ENCODE data around the gene PTPRM.

The PTPRM gene

DNA sequence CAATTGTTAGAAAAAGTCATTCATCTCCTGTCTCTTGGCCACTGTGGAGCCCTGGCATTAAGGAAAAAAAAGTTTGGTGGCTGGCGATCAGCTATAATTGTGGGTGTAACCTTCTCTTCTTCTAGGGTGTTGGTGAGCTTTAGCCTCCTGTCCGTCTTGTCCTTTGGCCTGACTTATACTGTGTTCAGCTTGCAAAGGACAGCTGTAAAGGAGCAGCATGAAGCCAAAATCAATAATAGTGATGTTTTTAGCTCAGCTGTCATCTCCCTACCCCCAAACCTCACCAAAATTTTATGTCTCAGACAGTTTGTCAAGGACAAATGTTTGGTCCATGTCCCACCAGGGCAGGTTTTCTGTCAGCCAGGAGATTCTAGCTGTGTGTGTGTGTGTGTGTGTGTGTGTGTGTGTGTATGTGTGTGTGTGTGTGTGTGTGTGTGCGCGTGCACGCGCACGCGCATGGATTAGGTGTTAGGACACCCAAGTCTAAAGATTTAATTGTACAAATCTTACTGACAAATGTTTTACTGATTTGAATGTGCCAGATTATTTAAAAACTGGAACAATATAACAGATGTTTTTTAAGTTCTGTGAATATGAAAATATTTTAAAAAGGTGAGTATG, 109.2 kb downstream of the PTPRM start:
- DNase-seq, result no peak

DNA sequence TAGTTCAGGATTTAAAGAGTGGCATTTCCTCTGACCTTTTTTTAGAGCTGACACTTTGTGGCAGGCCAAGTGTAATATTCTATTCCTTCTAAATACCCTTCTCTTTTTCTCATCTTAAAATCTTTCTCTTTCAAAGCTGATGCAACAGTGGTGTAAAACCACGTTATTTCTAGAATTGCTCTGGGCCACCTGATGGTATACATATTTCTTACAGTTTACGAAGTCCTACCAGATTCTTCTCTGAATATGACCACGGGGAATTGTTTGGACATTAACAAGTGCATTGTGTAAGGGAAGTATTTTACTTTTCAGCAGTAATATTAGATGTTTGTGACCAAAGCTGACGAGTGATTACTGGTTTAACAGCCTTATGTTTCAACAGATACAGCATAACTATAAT, 109.9 kb downstream of the PTPRM start:
- DNase-seq, result no peak

DNA sequence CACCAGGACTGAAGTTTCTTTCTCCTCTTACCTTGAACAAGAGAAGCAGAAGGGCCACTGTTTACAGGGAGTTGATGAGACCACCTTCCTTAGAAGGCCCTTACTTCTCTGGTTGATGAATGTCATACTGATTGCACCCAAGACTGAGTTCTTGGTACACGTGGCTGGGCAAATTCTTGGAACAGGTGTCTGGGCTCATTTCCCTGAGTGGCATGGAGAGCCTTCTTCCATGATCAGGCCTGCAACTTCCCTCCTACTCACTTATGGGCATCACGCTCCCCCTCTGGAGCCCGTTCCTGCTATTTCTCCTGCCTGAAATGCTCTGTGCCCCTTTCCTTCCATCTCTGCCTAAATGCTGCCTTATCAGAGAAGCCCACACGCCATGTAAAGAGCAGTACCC, 110.3 kb downstream of the PTPRM start:
- DNase-seq, result no peak

DNA sequence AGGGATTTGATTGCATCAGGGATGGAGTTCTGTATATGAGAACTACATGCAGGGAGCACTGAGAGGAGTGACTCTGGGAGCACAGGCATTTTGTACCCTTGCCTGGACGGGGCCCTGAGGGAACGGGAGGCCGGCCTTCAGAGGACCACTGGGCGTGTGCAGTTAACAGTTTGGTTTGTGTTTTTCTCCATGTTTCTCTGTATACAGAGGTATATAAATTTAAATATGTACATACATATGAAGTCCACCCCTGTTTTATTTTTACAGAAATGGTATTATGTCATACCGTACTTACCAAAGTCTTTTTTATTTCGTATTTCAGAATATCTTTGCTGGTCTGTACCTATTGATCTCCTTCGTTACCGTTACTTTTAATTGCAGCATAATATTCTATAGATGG, 111.3 kb downstream of the PTPRM start:
- DNase-seq, result no peak

DNA sequence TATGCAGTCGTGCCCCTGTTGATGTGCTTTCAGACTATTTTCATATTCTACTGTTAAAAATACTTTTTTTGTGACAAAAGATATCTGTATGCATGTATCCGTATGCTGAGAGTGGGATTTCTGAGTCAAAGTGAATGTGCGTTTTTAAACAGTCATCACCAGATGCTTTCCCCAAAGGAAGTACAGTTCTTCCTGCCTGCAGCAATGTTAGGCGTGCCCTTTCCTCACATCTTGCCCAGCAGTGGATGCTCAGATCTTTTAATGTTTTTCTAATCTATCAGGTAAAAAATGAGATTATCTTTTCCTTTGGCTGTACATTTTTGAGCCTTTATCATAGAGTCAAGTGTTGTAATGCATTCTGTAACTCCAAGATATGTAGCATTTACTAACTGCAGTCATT, 111.7 kb downstream of the PTPRM start:
- no peak for DNase-seq

DNA sequence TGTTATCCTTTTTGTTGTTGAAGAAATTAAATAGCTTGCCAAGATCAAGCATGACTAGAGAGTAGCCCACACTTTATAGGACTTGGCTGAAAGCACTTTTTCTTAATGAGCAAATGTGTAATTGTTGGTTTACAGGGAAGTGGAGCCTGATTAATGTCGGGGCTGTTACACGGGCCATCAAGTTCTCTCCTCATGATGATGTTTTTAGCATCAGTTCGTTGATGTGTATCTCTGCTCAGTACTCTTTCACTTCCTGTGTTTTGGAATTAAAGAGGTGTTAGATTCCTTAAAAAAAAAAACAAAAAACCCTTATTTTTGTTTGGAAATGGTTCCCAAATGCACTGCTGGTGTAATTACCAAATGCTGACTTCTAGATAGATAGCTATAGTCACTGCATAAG, 114.2 kb downstream of the PTPRM start:
- no peak for DNase-seq

DNA sequence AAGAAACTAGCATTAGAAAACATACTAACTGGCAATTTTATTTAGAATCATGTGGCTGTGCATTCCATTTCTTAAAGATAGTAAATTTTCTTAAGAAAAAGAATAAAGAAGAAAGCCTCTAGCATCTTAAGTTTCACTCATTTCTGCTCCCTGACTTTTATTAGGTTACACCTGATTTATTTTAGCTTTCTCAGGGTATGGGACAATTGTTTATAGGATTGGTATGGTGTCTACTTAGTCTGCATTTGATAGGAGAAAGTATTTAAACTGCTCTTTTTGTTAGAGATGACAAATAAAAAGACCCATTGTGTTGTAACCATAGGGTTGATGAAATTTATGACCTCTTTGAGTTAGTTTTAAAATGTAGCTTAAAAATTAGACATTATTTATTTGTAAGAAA, 115.2 kb downstream of the PTPRM start:
- DNase-seq, result no peak

DNA sequence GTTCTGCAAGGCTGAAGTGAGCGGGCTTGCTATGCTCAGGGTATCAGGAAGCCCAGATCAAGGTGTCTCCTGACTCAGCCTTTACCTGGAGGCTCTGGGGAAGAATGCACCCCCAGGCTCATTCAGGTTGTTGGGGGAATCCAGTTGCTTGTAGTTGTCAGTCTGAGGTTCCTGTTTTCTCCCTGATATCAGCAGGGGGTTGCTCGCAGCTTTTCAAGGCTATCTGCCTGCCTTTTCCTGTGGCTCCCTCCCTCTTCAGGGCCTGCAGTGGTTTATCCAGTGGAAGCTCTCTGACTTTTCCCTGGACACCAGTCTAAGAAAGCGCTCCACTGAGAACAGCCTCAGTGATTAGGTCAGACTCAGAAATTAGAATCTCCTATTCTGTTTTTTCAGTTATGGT, 116.6 kb downstream of the PTPRM start:
- no peak for DNase-seq

DNA sequence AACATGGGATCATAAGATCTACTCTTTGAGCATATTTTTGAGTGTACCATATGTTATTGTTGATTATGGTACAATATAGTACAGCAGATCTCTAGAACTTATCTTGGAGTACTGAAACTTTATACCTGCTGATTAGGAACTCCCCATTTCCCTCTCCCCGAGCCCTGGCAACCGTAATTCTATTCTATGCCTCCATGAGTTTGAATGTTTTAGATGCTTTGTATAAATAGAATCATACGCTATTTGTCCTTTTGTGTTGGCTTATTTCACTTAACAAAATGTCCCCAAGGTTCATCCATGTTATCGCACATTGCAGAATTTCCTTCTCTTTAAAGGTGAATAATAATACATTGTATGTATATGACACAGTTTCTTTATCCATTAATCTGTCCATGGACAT, 117.2 kb downstream of the PTPRM start:
- no peak for DNase-seq

DNA sequence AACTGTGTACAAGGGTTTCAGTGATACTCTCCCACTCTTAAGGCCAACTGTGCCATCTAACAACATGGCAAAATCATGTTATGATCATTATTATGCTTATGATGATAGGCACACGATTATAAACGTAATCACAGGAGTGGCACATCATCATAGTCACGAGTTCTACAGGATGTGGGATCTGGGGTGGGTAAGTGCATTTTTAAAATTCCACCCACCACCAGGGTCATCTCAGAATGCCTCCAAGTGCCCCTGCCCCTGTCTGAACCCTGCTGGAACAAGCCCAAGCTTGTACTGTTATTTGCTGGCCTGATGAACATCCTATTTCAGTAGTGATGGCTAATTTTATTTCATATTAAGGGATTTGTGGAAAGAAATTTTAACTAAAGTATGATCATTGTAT, 117.8 kb downstream of the PTPRM start:
- no peak for DNase-seq

DNA sequence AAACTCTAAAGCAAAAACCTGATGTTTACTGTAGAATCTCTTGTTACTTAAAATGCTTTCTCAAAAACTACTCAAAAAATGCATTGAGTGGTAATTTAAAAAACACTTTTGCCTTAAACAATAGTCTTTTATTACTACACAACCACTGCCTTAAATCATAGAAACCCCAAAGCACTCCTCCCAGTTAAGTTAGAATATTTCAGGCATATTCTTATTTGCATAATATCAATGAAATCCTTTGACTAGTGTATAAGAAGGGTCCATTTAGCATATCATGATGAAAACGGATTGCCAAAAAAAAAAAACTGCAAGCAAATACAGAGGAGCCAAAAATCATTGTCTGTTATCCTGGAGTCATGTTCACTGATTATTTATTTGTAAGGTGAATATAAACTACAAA, 119.2 kb downstream of the PTPRM start:
- no peak for DNase-seq

DNA sequence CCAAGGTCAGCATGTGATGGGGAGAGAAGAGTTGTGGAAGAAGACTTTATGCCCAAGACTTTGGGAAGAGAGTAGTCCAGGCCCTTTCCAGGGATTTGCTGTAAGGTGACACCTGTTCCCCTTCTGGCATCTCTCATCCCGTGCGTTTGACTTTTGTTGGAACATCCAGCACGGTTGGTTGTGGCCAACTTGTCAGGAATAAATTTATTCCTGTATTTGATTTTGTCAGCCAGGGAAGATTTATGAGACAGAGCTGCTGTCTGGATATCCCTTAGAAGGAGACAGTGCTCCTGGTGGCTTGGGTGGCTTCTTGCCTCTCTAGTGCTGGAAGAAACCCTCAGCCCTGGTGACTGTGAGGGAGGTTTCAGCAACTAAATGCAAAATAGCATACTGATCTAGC, 121.5 kb downstream of the PTPRM start:
- no peak for DNase-seq

DNA sequence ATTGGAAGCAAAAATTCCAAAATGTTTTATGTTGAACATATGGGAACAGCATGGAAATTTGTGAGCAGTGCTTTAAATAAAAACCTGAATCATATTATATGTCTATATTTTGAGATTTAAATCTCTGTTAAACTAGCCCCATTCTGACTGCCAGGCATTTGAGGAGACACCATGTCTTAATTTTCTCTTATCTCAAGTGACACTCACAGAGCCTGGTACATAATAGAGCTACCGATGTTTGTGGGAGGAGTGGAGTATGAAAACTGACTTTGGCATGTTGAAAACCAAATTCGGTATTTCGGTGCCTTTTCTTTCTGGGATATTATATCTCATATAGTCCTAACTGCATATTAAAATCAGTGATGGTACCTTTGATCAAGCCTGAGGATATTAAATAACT, 124.1 kb downstream of the PTPRM start:
- no peak for DNase-seq

DNA sequence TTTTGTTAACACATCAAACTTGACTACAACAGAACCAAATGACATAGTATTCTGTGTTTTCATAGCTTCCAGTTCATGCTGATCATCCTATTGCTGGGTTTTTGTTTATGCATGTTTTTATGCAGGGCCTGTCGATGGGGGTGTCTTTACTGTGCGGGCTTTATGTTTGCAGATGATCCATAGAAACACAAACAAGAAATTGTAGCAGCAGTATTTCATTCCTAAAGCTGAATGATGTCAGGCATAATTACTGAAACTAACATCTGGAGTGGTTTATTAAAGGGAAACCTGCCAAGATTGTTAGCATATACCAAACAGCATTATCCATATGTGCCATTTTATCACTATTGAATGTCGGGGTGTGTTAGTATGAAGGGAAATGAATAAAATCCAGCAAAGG, 129.7 kb downstream of the PTPRM start:
- DNase-seq, result no peak

DNA sequence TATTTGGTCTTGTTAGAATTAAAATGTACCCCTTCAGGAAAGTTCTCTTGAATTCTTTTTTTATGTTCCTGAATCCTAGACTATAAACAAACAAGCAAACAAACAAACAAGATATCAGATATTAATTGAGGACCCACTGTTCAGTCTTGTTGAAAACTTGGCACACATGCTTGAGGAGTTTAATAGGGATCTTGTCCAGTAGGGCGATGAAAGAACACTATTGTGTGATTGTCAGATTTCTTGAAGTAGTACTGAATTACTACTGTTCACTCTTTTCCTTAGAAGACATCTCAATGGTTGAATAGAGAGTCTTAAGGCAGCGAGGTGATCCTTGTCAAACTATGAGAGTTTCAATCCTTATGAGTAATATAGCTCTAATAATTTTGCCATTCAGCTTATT, 130.2 kb downstream of the PTPRM start:
- DNase-seq, result no peak

DNA sequence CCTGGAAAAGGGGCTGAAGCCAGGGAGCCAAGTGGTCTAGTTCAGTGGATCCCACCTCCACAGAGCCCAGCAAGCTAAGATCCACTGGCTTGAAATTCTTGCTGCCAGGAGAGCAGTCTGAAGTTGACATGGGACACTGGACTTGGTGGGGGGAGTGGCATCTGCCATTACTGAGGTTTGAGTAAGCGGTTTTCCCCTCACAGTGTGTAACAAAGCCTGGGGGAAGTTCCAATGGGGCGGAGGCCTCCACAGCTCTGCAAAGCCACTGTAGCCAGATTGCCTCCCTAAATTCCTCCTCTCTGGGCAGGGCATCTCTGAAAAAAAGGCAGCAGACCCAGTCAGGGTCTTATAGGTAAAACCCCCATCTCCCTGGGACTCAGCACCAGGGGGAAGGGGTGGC, 144.4 kb downstream of the PTPRM start:
- DNase-seq, result no peak

DNA sequence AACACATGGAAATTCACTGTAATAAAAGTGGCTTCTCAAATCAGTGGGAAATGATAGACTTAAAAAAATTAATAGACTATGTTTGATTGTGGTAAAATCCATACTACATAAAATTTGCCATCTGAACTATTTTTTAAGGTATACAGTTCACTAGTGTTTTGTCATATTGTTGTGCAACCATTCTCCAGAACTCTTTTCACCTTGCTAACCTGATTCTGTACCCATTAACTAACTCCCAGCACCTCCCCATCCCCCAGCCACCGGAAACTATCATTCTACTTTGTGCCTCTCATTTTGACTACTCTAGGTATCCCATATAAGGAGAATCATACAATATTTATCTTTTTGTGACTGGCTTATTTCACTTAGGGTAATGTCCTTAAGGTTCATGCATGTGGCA, 153.3 kb downstream of the PTPRM start:
- DNase-seq, result no peak

DNA sequence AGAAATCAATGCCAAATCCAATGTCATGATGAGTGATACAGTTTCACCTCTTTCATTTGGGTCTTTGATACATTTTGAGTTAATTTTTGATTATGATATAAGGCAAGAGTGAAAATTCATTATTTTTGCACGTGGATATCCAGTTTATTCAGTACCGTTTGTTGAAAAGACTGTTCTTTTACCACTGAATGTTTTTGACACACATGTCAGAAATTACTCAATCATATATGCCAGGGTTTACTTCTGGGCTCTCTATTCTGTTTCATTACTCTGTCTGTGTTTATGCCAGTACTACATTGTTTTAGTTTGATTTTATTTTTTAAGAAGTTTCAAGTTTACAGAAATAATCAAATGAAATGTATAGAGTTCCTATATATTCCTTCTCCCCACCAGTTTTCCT, 154.4 kb downstream of the PTPRM start:
- DNase-seq, result no peak

DNA sequence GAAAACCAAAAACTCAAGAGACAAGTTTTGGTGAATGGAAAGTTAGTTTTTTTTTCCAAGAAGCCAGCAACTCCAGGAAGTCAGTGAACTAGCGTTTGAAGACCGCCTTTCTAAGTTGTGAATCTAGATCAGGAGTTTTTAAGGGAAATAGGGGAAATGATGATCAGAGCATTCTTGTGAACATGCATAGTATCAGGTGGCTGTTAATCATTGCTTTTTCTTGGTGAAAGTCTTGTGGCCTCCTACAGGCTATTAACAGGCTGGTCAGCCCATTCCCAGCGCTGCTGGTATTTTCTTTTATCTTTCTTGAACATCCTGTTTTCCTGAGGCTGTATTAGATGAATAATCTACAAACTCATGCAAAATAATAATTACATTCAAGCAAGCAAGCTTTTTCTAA, 155.8 kb downstream of the PTPRM start:
- no peak for DNase-seq

DNA sequence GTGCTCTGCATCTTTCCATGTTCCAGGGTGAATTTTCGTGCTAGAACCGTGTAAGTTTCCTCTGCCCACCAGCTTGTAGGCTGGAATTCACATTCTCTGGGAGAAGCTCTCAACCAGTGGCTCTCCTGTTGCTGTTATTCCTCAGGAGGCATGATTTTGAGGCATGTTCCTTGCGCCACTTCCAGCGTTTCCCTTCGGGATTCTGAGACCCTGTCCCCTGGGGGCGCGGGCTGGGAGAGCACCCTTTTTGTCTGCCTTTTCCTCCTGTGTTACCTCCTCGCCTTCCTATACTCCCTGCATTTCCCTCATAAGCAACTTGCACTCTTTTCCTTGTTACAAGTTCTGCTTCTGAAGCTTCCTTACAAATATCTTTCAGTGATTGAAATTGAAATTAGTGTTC, 156.4 kb downstream of the PTPRM start:
- DNase-seq, result no peak

DNA sequence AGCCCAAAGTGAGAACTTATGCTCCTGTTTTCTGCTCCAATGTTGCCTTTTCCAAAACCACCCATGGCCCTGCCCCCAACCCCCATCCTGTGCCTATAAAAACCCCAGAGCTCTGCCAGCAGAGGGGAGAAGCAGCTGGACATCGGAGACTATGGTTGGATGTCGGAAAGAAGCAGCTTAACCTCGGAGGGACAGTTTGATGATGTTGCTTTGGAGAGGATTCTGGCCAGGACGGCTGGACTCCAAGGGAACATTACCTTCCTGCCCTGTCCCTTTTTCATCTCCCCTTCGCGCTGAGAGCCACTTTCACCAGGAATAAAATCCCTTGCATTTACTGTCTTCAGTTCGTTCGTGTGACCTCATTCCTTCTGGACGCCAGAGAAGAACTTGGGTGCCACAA, 158.4 kb downstream of the PTPRM start:
- no peak for DNase-seq

DNA sequence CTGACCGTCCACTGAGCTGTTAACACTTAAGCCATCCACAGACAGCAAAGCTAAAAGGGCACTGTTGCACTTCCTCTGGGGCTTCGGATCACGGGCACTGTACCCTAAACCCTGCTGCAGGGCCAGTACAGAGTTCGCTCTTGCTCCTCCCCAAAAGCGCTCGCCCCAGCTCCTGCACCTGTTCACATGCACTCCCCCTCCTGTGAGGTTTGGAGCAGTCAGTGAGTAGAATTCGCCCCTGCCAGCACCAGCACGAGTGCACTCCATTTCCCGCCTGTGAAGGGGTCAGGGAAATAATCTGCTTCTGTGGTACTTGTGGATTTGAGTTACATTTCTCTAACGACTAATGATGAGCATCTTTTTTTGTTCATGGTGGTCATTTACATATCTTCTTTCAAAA, 158.8 kb downstream of the PTPRM start:
- no peak for DNase-seq

DNA sequence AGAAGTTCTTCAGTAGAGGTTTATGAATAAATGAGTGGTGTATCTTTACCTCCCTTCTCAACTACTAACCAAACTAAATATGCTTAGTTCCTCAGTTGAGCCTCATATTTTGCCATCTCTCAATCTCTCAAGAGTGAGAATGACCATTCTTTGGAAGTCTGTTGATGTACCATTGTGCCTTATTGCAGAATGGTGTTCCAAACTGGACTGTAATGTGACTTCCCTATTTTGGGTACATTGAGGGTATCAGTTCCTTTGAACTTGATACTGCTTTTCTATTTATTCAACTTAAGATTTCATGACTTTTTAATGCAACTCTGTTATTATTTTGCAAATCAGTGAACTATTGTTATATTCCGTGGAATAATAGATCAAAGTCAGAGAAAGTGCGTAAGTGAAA, 159.4 kb downstream of the PTPRM start:
- DNase-seq, result no peak

DNA sequence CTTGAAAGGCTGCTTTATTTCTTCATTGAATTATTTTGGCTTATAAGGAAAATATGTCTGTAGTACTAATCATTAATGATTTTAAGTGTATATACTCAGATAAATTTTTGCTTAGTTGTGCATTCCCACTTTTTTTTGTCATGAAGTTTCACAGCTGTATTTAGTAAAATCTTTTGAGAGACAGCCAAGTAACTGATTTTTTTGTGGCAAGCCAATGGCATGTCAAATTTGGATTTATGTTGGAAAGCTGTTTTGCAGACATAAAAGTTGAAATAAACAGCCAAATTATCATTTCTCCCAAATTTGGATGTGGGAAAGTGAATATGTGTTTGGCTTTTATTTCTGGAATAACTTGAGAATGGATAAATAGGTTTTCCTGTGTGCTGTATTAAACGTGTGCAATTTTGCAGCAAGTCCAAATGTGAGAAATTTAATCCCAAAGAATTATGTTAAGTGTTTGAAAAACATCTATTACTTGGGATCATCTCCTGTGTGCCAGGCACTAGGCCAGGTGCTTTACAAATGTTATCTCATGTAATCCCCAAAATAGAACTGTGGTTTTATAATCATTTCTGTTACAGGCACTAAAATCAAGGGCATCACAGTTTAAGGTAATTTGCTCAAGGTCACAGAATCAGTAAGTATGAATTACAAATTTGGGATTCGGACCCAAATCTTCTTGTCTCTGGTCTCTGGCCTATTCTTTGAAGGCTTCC, 160.4 kb downstream of the PTPRM start:
- DNase-seq, result no peak

DNA sequence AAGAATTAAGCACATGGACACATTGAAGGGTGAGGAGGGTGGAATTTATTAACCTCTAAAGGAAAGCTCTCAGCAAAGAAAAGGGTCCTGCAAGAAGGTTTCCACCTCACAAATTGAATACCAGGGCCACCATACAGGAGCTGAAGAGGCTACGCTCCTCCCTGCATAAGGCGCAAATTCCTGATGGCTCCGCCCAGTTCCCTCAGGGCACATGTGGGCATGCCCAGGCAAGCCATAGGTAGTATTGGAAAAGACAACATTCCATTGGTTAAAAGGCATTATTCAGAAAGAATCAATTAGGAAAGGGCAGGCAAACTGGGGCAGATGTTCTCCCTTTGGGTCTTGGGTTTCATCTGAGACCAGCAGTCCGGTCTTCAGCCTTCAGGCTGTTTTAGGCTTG, 161.2 kb downstream of the PTPRM start:
- DNase-seq, result no peak

All from SHP77 treated with DMSO at 0.1 percent for 48 hours (cell line).